Effector memory CD4-positive, alpha-beta T cell (primary cell): ENCODE results near the gene RARA.

Source experiments
- DNase-seq, 3 donors: peaks; one replicate each; pipeline ENCODE4 v3.0.0-alpha.2; 2020
- H3K27ac ChIP-seq: 2 replicates; pipeline ENCODE4 v1.7.0; 2013; ENCODE audit warnings: mild to moderate bottlenecking, low read length, moderate library complexity; ENCODE audit not compliant: insufficient read depth, poor library complexity, severe bottlenecking
- H3K27me3 ChIP-seq: replicated peaks from 2 replicates; pipeline ENCODE4 v1.7.0; 2013; ENCODE audit warnings: mild to moderate bottlenecking, low read length; ENCODE audit not compliant: insufficient read depth, control insufficient read depth, poor library complexity, severe bottlenecking
- H3K36me3 ChIP-seq: 2 replicates; pipeline ENCODE4 v1.7.0; 2013; ENCODE audit warnings: mild to moderate bottlenecking, low read length, moderate library complexity; ENCODE audit not compliant: control insufficient read depth, insufficient read depth
- H3K4me1 ChIP-seq: 2 replicates; pipeline ENCODE4 v1.7.0; 2013; ENCODE audit warnings: low read length, mild to moderate bottlenecking; ENCODE audit not compliant: control insufficient read depth, insufficient read depth, poor library complexity, severe bottlenecking
- H3K4me3 ChIP-seq: 2 replicates; pipeline ENCODE4 v1.7.0; 2013; ENCODE audit warnings: low read length, low read depth, mild to moderate bottlenecking; ENCODE audit not compliant: insufficient read depth, poor library complexity, severe bottlenecking
- H3K9me3 ChIP-seq: 2 replicates; pipeline ENCODE4 v1.7.0; 2013; ENCODE audit warnings: mild to moderate bottlenecking, low read length, moderate library complexity; ENCODE audit not compliant: control insufficient read depth

Gene RARA

DNA sequence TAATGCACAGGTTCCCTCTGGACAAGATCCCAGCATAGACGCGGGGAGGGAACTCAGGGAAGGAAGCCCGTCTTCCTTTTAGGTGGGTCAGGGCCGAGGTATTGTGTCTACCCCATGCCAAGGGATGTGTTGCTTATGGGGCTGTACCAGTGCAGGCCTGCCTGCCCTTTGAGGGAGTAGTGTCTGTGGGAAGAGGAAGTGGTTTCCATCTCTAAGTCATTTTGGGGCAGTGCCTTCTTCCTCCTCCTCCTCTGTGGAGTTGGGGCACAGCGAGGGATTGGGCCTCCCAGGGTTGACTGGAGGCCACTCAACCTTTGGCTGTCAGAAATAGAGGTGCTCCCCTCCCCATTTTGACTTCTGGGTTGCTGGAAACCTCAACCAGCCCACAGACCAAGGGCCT is 29.1 kb downstream of the RARA start:
- Histone ChIP-seq H3K4me1 (peaks cover 65% of the 10 kb centered on the region), H3K27ac (peak overlapping the region; percentile 31), H3K9me3 (no peaks in the 10 kb centered on the region), H3K36me3 (peaks cover 17% of the 10 kb centered on the region), H3K4me3 (no peak overlapping the region), H3K27me3 (no peaks in the 10 kb centered on the region)
- no peak for DNase-seq

DNA sequence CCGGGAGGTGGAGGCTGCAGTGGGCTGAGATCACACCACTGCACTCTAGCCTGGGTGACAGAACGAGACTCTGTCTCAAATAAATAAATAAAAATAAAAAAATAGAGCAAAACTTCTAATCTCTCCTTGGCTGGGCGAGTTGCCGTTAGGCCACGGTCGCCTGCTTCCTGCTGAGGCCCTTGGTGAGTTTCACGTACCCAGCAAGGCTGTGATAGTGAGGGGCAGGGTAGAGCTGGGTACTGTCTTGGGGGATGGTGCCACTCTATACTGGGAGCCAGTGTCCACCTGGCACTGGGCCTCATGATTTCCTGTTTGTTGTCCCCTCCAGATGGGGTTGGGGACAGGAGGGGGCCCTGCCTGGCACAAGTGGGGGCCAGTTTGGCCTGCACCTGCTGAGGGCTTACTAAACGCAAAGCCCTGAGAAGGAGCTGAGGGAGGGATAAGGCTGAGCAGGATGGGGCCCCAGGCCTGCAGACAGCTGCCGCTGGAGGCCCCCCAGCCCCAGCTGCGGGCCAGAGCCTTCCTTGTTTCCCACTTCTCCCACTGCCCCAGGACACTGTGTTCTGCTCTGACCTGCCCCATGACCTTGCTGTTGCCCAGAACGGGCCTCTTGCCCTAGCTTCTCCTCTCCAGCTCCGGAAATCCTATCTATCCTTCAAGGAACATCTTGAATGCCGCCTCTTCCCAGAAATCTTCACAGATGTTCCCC is 30.1 kb downstream of the RARA start:
- peaks cover 68% of the 10 kb centered on the region for H3K4me1 ChIP-seq
- no peak overlapping the region for H3K27ac ChIP-seq
- H3K4me3 ChIP-seq: no peak overlapping the region
- no peaks in the 10 kb centered on the region for H3K9me3 ChIP-seq
- no peaks in the 10 kb centered on the region for H3K27me3 ChIP-seq
- DNase-seq: no peak
- H3K36me3 ChIP-seq: peaks cover 17% of the 10 kb centered on the region

DNA sequence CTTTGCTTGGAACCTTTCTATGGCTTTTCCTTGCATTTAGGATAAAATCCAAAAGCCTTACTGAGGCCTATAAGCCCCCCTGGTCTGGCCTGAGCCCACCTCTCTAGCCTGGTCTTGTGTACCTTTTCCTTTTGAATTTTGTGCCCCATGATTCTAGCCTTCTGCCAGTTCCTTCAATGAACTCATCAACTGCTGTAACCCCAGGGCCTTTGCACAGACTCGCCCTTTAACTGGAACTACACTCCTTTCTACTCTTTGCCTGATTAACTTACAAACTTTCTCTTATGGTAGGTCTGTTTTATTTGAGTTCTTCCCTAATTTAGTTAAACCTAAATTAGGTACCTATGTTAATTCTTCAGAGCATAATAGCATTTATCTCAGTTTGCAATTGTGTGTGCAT is 31.3 kb downstream of the RARA start:
- H3K4me3 ChIP-seq: no peak overlapping the region
- no peaks in the 10 kb centered on the region for H3K9me3 ChIP-seq
- peaks cover 70% of the 10 kb centered on the region for H3K4me1 ChIP-seq
- DNase-seq: no peak
- peaks cover 17% of the 10 kb centered on the region for H3K36me3 ChIP-seq
- H3K27me3 ChIP-seq: no peaks in the 10 kb centered on the region
- H3K27ac ChIP-seq: peak overlapping the region; percentile 86

DNA sequence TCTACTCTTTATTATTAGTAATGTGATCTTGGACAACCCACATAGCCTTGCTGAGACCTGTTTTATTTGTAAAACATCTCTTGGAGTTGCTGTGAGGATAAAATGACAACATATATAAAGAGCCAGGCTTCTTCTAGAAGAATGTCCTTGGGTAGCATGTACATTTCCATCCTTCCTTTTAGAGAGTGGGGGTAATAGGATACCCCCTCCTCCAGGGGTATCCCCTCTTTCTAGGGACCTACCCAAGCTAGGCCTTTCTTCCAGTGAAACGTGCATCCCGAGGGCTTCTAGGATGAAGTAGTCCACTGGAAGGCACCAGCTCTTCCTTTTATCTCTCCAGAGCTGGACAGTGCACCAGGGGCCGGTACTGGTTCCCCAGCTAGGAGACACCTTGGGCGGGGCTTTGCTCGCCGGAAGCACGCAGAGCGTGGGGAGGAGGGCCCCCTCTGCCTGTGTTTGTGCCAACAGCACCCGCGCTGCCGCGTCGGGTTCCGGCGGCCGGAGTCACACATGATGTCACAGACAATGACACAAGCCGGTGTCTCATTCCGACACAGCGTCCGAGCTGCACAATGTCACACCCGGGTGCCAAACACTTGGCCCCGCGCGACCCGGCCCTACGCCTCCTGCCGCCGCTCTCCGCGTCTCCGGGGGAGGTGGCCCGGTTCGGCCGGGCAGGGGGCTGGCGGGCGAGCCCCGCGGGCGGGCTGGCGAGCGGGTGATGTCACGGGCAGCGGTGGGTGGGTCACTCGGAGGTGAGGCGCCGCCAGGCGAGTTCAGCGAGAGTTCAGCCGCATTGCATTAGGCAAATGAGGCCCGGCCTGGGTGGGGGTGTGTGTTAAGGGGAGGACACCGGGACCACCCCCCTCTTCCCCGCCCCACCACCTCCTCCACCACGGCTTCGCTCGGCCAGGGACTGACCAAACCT is 32.2 kb downstream of the RARA start:
- peaks cover 73% of the 10 kb centered on the region for H3K4me1 ChIP-seq
- H3K27ac ChIP-seq: peak overlapping the region; percentile 86
- peaks cover 17% of the 10 kb centered on the region for H3K36me3 ChIP-seq
- DNase-seq: peak; percentile 88
- no peaks in the 10 kb centered on the region for H3K27me3 ChIP-seq
- peak overlapping the region; percentile 65 for H3K4me3 ChIP-seq
- no peaks in the 10 kb centered on the region for H3K9me3 ChIP-seq

DNA sequence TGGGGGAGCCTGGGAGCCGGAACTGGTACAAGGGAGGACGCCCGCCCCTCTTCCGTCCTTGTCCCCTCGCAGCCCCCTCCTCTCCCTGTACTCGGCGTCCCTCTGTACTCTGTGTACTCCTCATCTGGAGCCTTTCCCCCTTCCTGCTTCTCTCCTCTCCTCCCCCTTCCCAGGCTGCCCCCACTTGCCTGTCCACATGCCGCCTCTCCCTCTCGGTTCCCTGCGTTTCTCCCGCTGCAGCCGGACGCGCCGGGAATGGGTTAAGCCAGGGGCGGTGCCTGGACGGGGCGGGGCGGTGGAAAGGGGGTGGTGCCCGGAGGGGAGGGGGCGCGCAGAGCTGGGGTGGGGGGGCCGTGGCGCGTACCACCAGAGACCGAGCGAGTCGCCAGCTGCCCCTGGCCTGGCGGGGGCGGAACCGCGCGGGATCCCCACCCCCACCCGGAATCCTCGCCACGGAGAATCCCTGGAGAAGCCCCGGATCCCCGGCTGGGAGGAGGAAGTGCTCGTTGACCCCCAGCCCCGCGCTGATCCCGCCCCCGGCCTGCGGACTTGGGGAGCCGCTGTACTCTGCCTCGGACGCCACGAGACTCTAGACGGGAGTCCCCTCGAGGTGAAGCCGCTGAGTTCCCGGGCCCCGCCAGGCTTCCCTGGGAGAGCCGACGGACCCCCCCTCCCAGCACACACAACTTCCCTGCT is 33.0 kb downstream of the RARA start:
- H3K4me1 ChIP-seq: peaks cover 79% of the 10 kb centered on the region

DNA sequence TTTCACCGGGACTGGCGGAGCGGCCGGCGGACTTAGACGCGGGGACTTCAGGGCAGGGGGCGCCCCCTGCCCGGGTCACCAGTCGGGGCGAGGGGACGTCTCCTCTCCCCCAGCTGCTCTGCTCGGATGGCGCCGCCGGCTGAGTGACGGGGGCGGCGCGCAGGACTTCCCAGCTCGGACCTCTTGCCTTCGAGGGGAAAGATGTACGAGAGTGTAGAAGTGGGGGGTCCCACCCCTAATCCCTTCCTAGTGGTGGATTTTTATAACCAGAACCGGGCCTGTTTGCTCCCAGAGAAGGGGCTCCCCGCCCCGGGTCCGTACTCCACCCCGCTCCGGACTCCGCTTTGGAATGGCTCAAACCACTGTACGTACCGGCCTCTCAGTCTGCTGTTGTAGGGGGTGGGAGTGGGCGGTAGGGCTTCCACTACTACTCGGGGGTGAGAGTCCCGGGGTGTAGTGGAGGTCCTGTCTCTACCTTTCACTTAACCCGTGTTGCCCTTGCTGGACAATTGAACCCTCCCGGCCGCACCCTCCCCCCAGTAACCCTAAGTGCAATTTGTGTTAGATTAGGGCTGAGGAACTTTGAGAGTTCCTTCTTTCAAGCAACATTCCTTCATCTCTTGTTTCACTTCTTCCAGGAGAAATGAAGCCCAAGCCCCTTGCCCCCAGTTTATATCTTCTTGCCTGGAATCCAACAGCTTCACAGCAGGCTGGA is 33.7 kb downstream of the RARA start:
- H3K36me3 ChIP-seq: peaks cover 16% of the 10 kb centered on the region
- H3K4me3 ChIP-seq: peak overlapping the region; percentile 65
- H3K27me3 ChIP-seq: no peaks in the 10 kb centered on the region
- H3K27ac ChIP-seq: peak overlapping the region; percentile 86
- H3K4me1 ChIP-seq: peaks cover 79% of the 10 kb centered on the region
- no peak for DNase-seq
- no peaks in the 10 kb centered on the region for H3K9me3 ChIP-seq

More for the DNA sequence above, 33.0 kb downstream of the RARA start:
- Histone ChIP-seq H3K4me3 (peak overlapping the region; percentile 65), H3K36me3 (peaks cover 17% of the 10 kb centered on the region), H3K27me3 (no peaks in the 10 kb centered on the region), H3K27ac (peak overlapping the region; percentile 86), H3K9me3 (no peaks in the 10 kb centered on the region)
- no peak for DNase-seq

DNA sequence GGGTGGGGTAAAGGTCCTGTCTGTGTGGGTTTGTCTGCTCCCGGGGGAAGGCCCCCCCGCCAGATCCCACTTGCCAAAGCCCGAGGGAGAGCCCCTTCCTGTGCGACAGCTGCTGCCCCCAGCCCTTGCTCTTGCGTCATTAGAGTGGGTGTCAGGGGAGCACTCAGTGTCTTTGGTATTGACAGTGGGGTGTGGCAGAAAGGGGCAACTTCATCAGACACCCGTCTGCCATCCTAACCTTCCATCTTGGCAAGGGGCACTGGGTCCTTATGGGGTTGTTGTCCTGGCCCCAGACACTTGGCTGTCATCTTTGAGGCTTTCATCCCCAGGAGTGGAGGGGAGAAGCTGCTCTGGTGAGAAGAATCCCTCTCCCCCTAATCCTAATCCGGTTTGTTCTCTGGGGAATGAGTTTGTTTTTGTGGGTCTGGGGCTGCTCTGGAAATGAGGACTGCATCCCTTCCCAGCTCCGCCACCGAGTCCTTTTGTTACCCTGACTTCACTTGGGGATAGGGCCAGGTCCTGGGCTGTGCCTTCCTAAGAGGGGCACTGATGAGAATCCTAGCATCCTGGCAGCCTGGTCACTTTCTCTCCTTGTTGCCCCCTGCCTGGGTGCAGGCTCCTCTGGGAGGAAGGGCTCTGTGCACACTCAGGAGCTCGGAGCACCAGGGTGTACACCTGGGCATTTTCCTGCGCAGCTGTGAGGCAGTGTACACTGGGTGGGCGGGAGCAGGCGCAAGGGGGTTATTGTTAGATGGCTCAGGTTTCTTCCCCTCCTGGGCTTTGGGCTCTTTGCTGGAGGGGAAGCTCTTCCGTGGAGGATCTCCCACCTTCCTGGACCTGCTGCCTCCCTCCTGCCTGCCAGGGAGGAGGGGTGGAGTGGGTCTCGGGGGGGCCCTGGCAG is 34.5 kb downstream of the RARA start:
- no peak for DNase-seq
- H3K4me3 ChIP-seq: no peak overlapping the region
- peaks cover 79% of the 10 kb centered on the region for H3K4me1 ChIP-seq
- H3K9me3 ChIP-seq: no peaks in the 10 kb centered on the region
- H3K27me3 ChIP-seq: no peaks in the 10 kb centered on the region
- H3K36me3 ChIP-seq: peaks cover 19% of the 10 kb centered on the region
- peak overlapping the region; percentile 86 for H3K27ac ChIP-seq

DNA sequence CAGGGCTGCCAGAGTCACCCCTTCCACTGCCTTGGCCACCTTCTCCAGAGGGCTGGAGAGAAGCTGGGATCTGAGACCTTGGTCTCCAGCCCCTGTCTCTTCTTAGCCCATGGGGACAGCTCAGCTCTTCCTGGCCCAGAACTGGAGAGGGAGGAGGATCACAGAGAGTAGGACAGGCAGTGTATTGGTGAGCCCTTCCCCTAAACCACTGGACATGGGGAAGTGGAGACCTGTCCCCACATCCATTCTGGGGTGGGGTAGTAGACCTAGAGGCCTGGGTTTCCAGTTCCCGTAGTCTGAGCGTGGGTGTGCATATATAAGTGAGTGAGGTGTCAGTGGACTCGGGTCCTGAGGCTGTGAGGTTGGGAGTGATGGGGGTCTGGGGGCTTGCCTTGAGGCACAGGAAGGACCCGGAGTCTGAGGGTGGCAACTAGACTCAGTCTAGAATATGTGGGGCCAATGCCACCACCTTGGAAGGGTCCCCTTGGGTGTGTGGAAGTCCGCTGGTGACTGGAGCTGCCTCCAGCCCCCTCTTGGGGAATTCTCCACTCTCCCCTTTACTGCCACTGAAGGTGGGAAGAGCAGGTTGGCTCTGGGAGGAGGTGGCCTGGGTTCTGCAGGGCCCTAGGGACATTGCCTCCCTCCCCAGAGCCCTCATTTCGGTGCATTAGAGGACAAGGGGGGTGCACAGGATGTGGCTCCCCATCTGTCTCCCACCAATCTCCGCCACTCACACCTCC is 35.6 kb downstream of the RARA start:
- Histone ChIP-seq H3K9me3 (no peaks in the 10 kb centered on the region), H3K4me3 (peak overlapping the region; percentile 47), H3K4me1 (peaks cover 79% of the 10 kb centered on the region), H3K27ac (peak overlapping the region; percentile 71), H3K36me3 (peaks cover 24% of the 10 kb centered on the region), H3K27me3 (no peaks in the 10 kb centered on the region)
- no peak for DNase-seq
